ENCODE measurements around the gene ODAD2. TPM values are rescaled to one million over a fixed set of nuclear protein-coding genes. Genes with fewer than 3 reads are reported as not detected.
A peak's percentile ranks its signal among the peaks of the same experiment; 100 is the strongest.

Gene ODAD2
- total RNA-seq, 4 donors from 2014 or later, result not detected

GRCh38 chr10:27783660-27784059 is 215.2 kb downstream of the ODAD2 start:
- H3K27me3 ChIP-seq, result no peaks in the 10 kb centered on the region
- no peak for TF ChIP-seq POLR2A (IDR thresholded peaks at IDR 0.05)
- TF ChIP-seq CTCF (IDR thresholded peaks at IDR 0.05), result peak in 3 of 6 experiments; percentile 15 to 21 (median 20)
- no peaks in the 10 kb centered on the region for H3K4me1 ChIP-seq
- no peaks in the 10 kb centered on the region for H3K36me3 ChIP-seq
- no peak for DNase-seq
- no peak overlapping the region for H3K4me3 ChIP-seq
- no peaks in the 10 kb centered on the region for H3K9me3 ChIP-seq
- no peak overlapping the region for H3K27ac ChIP-seq

GRCh38 chr10:27779462-27780015 is 219.3 kb downstream of the ODAD2 start:
- no peak overlapping the region for H3K27ac ChIP-seq
- no peak overlapping the region for H3K4me3 ChIP-seq
- no peaks in the 10 kb centered on the region for H3K27me3 ChIP-seq
- H3K9me3 ChIP-seq, result no peaks in the 10 kb centered on the region
- TF ChIP-seq CTCF (IDR thresholded peaks at IDR 0.05) (no peak), POLR2A (IDR thresholded peaks at IDR 0.05) (no peak)
- DNase-seq, result no peak
- no peaks in the 10 kb centered on the region for H3K36me3 ChIP-seq
- no peaks in the 10 kb centered on the region for H3K4me1 ChIP-seq

DNA sequence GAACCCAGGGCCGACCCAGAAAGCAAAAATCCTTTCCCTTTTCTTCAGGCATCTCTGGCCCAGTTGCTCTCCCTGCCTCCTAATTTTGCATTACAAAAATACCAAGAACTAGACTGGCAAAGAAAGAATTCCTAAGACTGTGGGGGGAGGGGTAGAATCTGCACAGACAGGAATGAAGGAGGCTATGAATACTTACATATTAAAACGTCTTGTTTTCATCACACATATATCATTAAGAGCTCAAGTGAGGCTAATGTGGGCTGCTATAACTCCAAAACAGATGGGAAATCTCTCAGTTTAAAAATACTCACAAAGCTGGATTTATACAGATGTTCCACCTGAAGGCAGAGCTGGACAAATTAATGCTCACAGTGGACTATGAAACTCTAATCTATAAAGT is 224.0 kb downstream of the ODAD2 start:
- TF ChIP-seq CTCF (IDR thresholded peaks at IDR 0.05), result no peak
- TF ChIP-seq POLR2A (IDR thresholded peaks at IDR 0.05), result no peak
- Histone ChIP-seq H3K27ac (no peak overlapping the region), H3K4me1 (no peaks in the 10 kb centered on the region), H3K36me3 (no peaks in the 10 kb centered on the region), H3K9me3 (no peaks in the 10 kb centered on the region), H3K4me3 (no peak overlapping the region), H3K27me3 (no peaks in the 10 kb centered on the region)
- no peak for DNase-seq

- DNase-seq, result no peak
- no peaks in the 10 kb centered on the region for H3K4me1 ChIP-seq
- TF ChIP-seq POLR2A (IDR thresholded peaks at IDR 0.05), result no peak
- TF ChIP-seq CTCF (IDR thresholded peaks at IDR 0.05), result no peak
Measured at GRCh38 chr10:27771231-27771630, 227.6 kb downstream of the ODAD2 start.

DNA sequence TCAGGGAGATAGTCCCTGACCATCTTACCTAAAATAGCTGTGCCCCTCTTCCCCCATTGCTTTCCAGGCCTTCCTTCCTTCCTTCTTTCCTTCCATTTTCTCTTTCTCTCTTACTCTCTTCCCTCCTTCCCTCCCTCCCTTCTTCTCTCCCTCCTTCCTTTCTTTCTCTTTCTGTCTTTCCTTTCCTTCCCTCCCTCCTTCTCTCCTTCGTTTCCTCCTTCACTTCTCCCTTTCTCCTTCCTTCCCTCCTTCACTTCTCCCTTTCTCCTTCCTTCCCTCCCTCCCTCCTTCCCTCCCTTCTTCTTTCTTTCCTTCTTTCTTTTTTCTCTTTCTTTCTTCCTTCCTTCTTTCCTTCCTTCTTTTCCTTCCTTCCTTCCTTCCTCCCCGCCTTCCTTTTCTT is 228.7 kb downstream of the ODAD2 start:
- Histone ChIP-seq H3K27me3 (no peaks in the 10 kb centered on the region), H3K27ac (no peak overlapping the region), H3K9me3 (no peaks in the 10 kb centered on the region), H3K4me1 (no peaks in the 10 kb centered on the region), H3K4me3 (no peak overlapping the region), H3K36me3 (no peaks in the 10 kb centered on the region)
- no peak for DNase-seq
- TF ChIP-seq POLR2A (IDR thresholded peaks at IDR 0.05) (no peak), CTCF (IDR thresholded peaks at IDR 0.05) (no peak)

More at GRCh38 chr10:27771231-27771630, 227.6 kb downstream of the ODAD2 start:
- Histone ChIP-seq H3K27me3 (no peaks in the 10 kb centered on the region), H3K27ac (no peak overlapping the region), H3K36me3 (no peaks in the 10 kb centered on the region), H3K9me3 (no peaks in the 10 kb centered on the region), H3K4me3 (no peak overlapping the region)

Small RNA genes lying within 50 kb of the gene (small RNA-seq; reads per million reads assigned to genes)
- gene MRPS21P5, result 0 reads per million in 2 donors
- gene RN7SKP132, result 0 reads per million in 2 donors
